Aorta (tissue), 5 donors: ENCODE data around the gene PEX1. TPM values are rescaled to one million over a fixed set of nuclear protein-coding genes. Genes with fewer than 3 reads are reported as not detected.

Source experiments
- ATAC-seq: fragments of 200-7000 bp; cut with Tn5 transposase; one replicate; pipeline ENCODE4 v1.9.1; 2022; ENCODE audit warnings: moderate library complexity; ENCODE audit not compliant: low FRiP score
- DNase-seq, 2 donors: peaks; one replicate each; pipeline ENCODE4 v3.0.0-alpha.2; 2020
- H3K27ac ChIP-seq, 2 donors: one replicate each; pipeline ENCODE4 v1.5.1; 2013; ENCODE audit warnings: low read length in 2 of 2, mild to moderate bottlenecking in 2 of 2, moderate library complexity in 2 of 2, control low read depth in 1 of 2, inconsistent platforms in 1 of 2, low read depth in 1 of 2
- H3K27me3 ChIP-seq, 2 donors: one replicate each; pipeline ENCODE4 v1.6.1; 2013; ENCODE audit warnings: control low read depth in 1 of 2, low read length in 1 of 2, mild to moderate bottlenecking in 1 of 2, moderate library complexity in 1 of 2; ENCODE audit not compliant: insufficient read depth in 2 of 2, control insufficient read depth in 1 of 2
- H3K36me3 ChIP-seq, 2 donors: one replicate each; pipeline ENCODE4 v1.6.1; 2013; ENCODE audit warnings: control low read depth in 1 of 2, low read length in 1 of 2, mild to moderate bottlenecking in 1 of 2; ENCODE audit not compliant: insufficient read depth in 2 of 2, control insufficient read depth in 1 of 2
- H3K4me1 ChIP-seq, 2 donors: one replicate each; pipeline ENCODE4 v1.6.1; 2013; ENCODE audit warnings: low read length in 2 of 2, control low read depth in 1 of 2, mild to moderate bottlenecking in 1 of 2, moderate library complexity in 1 of 2; ENCODE audit not compliant: insufficient read depth in 2 of 2, control insufficient read depth in 1 of 2
- H3K4me3 ChIP-seq, 2 donors: one replicate each; pipeline ENCODE4 v1.5.1; 2013; ENCODE audit warnings: low read length in 2 of 2, control low read depth in 1 of 2, mild to moderate bottlenecking in 1 of 2
- H3K9me3 ChIP-seq: one replicate; pipeline ENCODE4 v1.6.1; 2013; ENCODE audit warnings: mild to moderate bottlenecking, low read length; ENCODE audit not compliant: control insufficient read depth
- WGBS, 2 donors: extraction: QIAGEN DNeasy Blood & Tissue Kit; methylation state at CpG; one replicate each; pipeline ENCODE4 v1.1.7; 2013; 5-methylcytosine and 5-hydroxymethylcytosine counted together
- intact Hi-C, 2 donors: fragments of 100-400 bp; cut with DNase I; formaldehyde crosslinking; loops; one replicate each; pipeline versions ENCODE4 v1.14.2 to v1.15.0; 2022
- polyA plus RNA-seq, 2 donors: library from polyadenylated mRNA; stranded (reverse); fragments of 200-250 nt; gene quantifications; one replicate each; pipeline ENCODE4 v1.2.3, GENCODE V29; 2013
- total RNA-seq, 2 donors: library from RNA; stranded (reverse); fragmentation: NEBNext Ultra II Directional; extraction: Animal tissue kit (Norgen Biotek cat#: 25700); gene quantifications; one replicate each; pipeline ENCODE4 v1.2.1, GENCODE V29; 2021
- donor health status: healthy with polysubstance abuse.
- donor health status: Bipolar disorder and iron deficiency.
- donor health status: DM: no; HTN: no; CAD: no.
- donor health status: DM: no; HTN: no; CAD: no.
- donor health status: DM: yes; HTN: yes; CAD: no.

PEX1 gene
- total and polyA plus RNA-seq, 4 donors: 7.4 to 29.3 (median 17.8) TPM

- intact Hi-C loops: no loop called here
- no peak for DNase-seq
- H3K27ac ChIP-seq: no peak overlapping the region
- WGBS, 2 donors: 46 to 49% methylated on average over 8 of the region's 8 CpGs
- H3K9me3 ChIP-seq: no peaks in the 10 kb centered on the region
- H3K4me1 ChIP-seq: no peaks in the 10 kb centered on the region
- H3K36me3 ChIP-seq: peaks cover 0 to 5% of the 10 kb centered on the region in 2 donors
- H3K27me3 ChIP-seq: no peaks in the 10 kb centered on the region
- no peak for ATAC-seq
- H3K4me3 ChIP-seq: no peak overlapping the region
Measured at GRCh38 chr7:92461027-92462003, 67.0 kb downstream of the PEX1 start.

GRCh38 chr7:92460510-92460909, 67.8 kb downstream of the PEX1 start:
- WGBS, 2 donors: 59 to 63% methylated on average over 4 of the region's 4 CpGs
- ATAC-seq (no peak), DNase-seq (no peak)
- H3K4me3 ChIP-seq: no peak overlapping the region
- no peaks in the 10 kb centered on the region for H3K9me3 ChIP-seq
- no peaks in the 10 kb centered on the region for H3K27me3 ChIP-seq
- H3K36me3 ChIP-seq: peaks cover 0 to 5% of the 10 kb centered on the region in 2 donors
- H3K4me1 ChIP-seq: no peaks in the 10 kb centered on the region
- H3K27ac ChIP-seq: no peak overlapping the region
- intact Hi-C loops: no loop called here

- no peak overlapping the region for H3K27ac ChIP-seq
- no peak overlapping the region for H3K4me3 ChIP-seq
- no peaks in the 10 kb centered on the region for H3K9me3 ChIP-seq
- intact Hi-C loops: no loop called here
- no peak for ATAC-seq
- H3K27me3 ChIP-seq: no peaks in the 10 kb centered on the region
- DNase-seq: no peak
- no peaks in the 10 kb centered on the region for H3K4me1 ChIP-seq
- WGBS, 2 donors: 66 to 78% methylated on average over 2 of the region's 2 CpGs
- H3K36me3 ChIP-seq: peaks cover 0 to 5% of the 10 kb centered on the region in 2 donors
Measured at GRCh38 chr7:92460109-92460508, 68.2 kb downstream of the PEX1 start.

- Histone ChIP-seq H3K4me1 (no peaks in the 10 kb centered on the region), H3K27ac (no peak overlapping the region), H3K9me3 (no peaks in the 10 kb centered on the region), H3K27me3 (no peaks in the 10 kb centered on the region), H3K4me3 (no peak overlapping the region), H3K36me3 (peaks cover 0 to 4% of the 10 kb centered on the region in 2 donors)
- no peak for DNase-seq
- WGBS, 2 donors: 80 to 89% methylated on average over 2 of the region's 2 CpGs
- ATAC-seq: no peak
- intact Hi-C loops: loop anchor here in 1 of 2 donors (10.0 kb wide), 1 partner anchor 211 kb away; the partner anchor contains the start of genes ANKIB1 and KRIT1
Measured at GRCh38 chr7:92456236-92456635, 72.1 kb downstream of the PEX1 start.

GRCh38 chr7:92451645-92452044, 76.7 kb downstream of the PEX1 start:
- Histone ChIP-seq H3K27ac (no peak overlapping the region), H3K36me3 (peaks cover 0 to 4% of the 10 kb centered on the region in 2 donors), H3K4me3 (no peak overlapping the region), H3K9me3 (no peaks in the 10 kb centered on the region), H3K4me1 (no peaks in the 10 kb centered on the region), H3K27me3 (no peaks in the 10 kb centered on the region)
- no peak for DNase-seq
- intact Hi-C loops: loop anchor here in 1 of 2 donors (10.0 kb wide), 1 partner anchor 207 kb away; the partner anchor contains the start of genes ANKIB1 and KRIT1
- WGBS, 2 donors: 92 to 95% methylated on average over 2 of the region's 2 CpGs
- no peak for ATAC-seq

GRCh38 chr7:92448205-92448747, 80.0 kb downstream of the PEX1 start:
- H3K4me1 ChIP-seq: no peaks in the 10 kb centered on the region
- DNase-seq (peak in 1 of 2 donors; percentile 50), ATAC-seq (no peak)
- peak overlapping the region; percentile 66 to 98 for H3K4me3 ChIP-seq
- H3K9me3 ChIP-seq: no peaks in the 10 kb centered on the region
- peaks cover 0 to 2% of the 10 kb centered on the region in 2 donors for H3K36me3 ChIP-seq
- H3K27ac ChIP-seq: peak overlapping the region; percentile 59 to 88
- WGBS, 2 donors: 0 to 1% methylated on average over 11 of the region's 11 CpGs
- intact Hi-C loops: loop anchor here (5.0 to 10.0 kb wide), 3 partner anchors 273 to 313 kb away; partner anchors contain the start of genes LRRD1 (in 2 of the 2) and CYP51A1 (in 1 of the 2)
- no peaks in the 10 kb centered on the region for H3K27me3 ChIP-seq

GRCh38 chr7:92447345-92448204, 80.7 kb downstream of the PEX1 start, which contains the start of gene GATAD1:
TSS of gene GATAD1 (plus strand) at chr7:92447482. CDS start at chr7:92447730, 248 bp downstream.
- Histone ChIP-seq H3K4me1 (no peaks in the 10 kb centered on the region), H3K27me3 (no peaks in the 10 kb centered on the region), H3K9me3 (no peaks in the 10 kb centered on the region), H3K36me3 (peaks cover 0 to 2% of the 10 kb centered on the region in 2 donors), H3K4me3 (peak within 1 kb of the TSS; percentile 66 to 98), H3K27ac (peak within 1 kb of the TSS; percentile 84 to 88)
- peak; percentile 99 for ATAC-seq
- peak; percentile 94 to 96 for DNase-seq
- 0 to 1% methylated on average over 61 to 87 of the region's 87 CpGs for WGBS, 2 donors
- intact Hi-C loops: loop anchor here (2.0 to 10.0 kb wide), 4 partner anchors 23 to 313 kb away; partner anchors contain the start of genes LRRD1 (in 2 of the 2) and CYP51A1 (in 1 of the 2)

- Histone ChIP-seq H3K4me3 (no peak overlapping the region), H3K36me3 (no peaks in the 10 kb centered on the region), H3K27me3 (no peaks in the 10 kb centered on the region), H3K9me3 (no peaks in the 10 kb centered on the region), H3K27ac (no peak overlapping the region), H3K4me1 (no peaks in the 10 kb centered on the region)
- WGBS, 2 donors: 52 to 53% methylated on average over 21 of the region's 21 CpGs
- intact Hi-C loops: loop anchor here (2.0 to 10.0 kb wide), 4 partner anchors 22 to 312 kb away; partner anchors contain the start of genes LRRD1 (in 2 of the 2) and CYP51A1 (in 1 of the 2)
- ATAC-seq: no peak
- no peak for DNase-seq
Measured at GRCh38 chr7:92446869-92447344, 81.4 kb downstream of the PEX1 start.
